Testis (tissue), 3 donors: ENCODE results near the gene ILDR1. TPM values are rescaled to one million over a fixed set of nuclear protein-coding genes. Genes with fewer than 3 reads are reported as not detected.

Experiments used
- DNase-seq: peaks from one replicate; pipeline ENCODE4 v3.0.0-alpha.2; 2019
- H3K27ac ChIP-seq, 2 donors: fragments of 200-600 bp; sonication (generic); one replicate each; pipeline ENCODE4 v1.5.1; 2019
- H3K27me3 ChIP-seq: fragments of 200-600 bp; sonication (generic); one replicate; pipeline ENCODE4 v1.5.1; 2019
- H3K36me3 ChIP-seq: fragments of 200-600 bp; sonication (generic); one replicate; pipeline ENCODE4 v1.5.1; 2017; ENCODE audit warnings: low read depth; ENCODE audit errors: missing control alignments
- H3K4me1 ChIP-seq: fragments of 200-600 bp; sonication (generic); one replicate; pipeline ENCODE4 v1.5.1; 2019
- H3K4me3 ChIP-seq, 2 donors: fragments of 200-600 bp; sonication (generic); one replicate each; pipeline ENCODE4 v1.5.1; 2017 to 2019
- H3K9me3 ChIP-seq: fragments of 200-600 bp; sonication (generic); one replicate; pipeline ENCODE4 v1.5.1; 2017
- CTCF ChIP-seq, 3 experiments: fragments of 450-650 bp in 2 of 3; fragments of 200-600 bp in 1 of 3; sonication (generic) in 1 of 3; IDR thresholded peaks; one replicate each; pipeline ENCODE4 v1.5.1; 2016 to 2019; ENCODE audit warnings: antibody characterized with exemption in 3 of 3, mild to moderate bottlenecking in 2 of 3, moderate library complexity in 1 of 3
- POLR2A ChIP-seq: fragments of 450-650 bp; IDR thresholded peaks from one replicate; pipeline ENCODE4 v1.6.1; 2017; ENCODE audit warnings: antibody characterized with exemption, mild to moderate bottlenecking, moderate library complexity
- WGBS, 2 donors: methylation state at CpG; one replicate each; pipeline ENCODE4 v1.1.5; 2018; 5-methylcytosine and 5-hydroxymethylcytosine counted together
- intact Hi-C: fragments of 100-400 bp; cut with DNase I; formaldehyde crosslinking; loops from one replicate; pipeline ENCODE4 v1.15.1; 2023; ENCODE audit warnings: low total_unique reads
- polyA plus RNA-seq: library from polyadenylated mRNA; stranded (reverse); fragments of 350-450 nt; fragmentation: Illumina TruSeq; extraction: RNeasy Lipid Tissue Mini Kit (QIAGEN cat#74804); gene quantifications from one replicate; pipeline ENCODE4 v1.2.3, GENCODE V29; 2014; ENCODE audit warnings: low read depth, low replicate concordance; ENCODE audit not compliant: insufficient read depth
- total RNA-seq, 2 donors: library from RNA; depleted of rRNA; stranded (reverse); fragments of >200 nt; gene quantifications; one replicate each; pipeline ENCODE4 v1.2.3, GENCODE V29; 2016

Gene ILDR1
- total and polyA plus RNA-seq, 3 donors from 2014 or later = 1.4 to 3.2 (median 3.2) TPM

- 89 to 96% methylated on average over 23 to 31 of the region's 31 CpGs for WGBS, 2 donors
- TF ChIP-seq CTCF (IDR thresholded peaks at IDR 0.05) = no peak
- TF ChIP-seq POLR2A = no peak
- Histone ChIP-seq H3K9me3 (no peaks in the 10 kb centered on the region), H3K36me3 (no peaks in the 10 kb centered on the region), H3K27ac (no peak overlapping the region), H3K4me3 (no peak overlapping the region), H3K27me3 (no peaks in the 10 kb centered on the region), H3K4me1 (peaks cover 12% of the 10 kb centered on the region)
- DNase-seq = no peak
- intact Hi-C loops = no loop called here
Measured at GRCh38 chr3:121992601-121993560, 29.2 kb downstream of the ILDR1 start.

GRCh38 chr3:121989943-121990342 is 32.1 kb downstream of the ILDR1 start:
- Histone ChIP-seq H3K9me3 (no peaks in the 10 kb centered on the region), H3K4me1 (peaks cover 12% of the 10 kb centered on the region), H3K4me3 (no peak overlapping the region), H3K27me3 (no peaks in the 10 kb centered on the region), H3K36me3 (no peaks in the 10 kb centered on the region), H3K27ac (peak overlapping the region in 1 of 2 donors; percentile 5)
- intact Hi-C loops = no loop called here
- TF ChIP-seq CTCF (IDR thresholded peaks at IDR 0.05) (peak in 1 of 3 experiments; percentile 16), POLR2A (no peak)
- DNase-seq = peak; percentile 65

DNA sequence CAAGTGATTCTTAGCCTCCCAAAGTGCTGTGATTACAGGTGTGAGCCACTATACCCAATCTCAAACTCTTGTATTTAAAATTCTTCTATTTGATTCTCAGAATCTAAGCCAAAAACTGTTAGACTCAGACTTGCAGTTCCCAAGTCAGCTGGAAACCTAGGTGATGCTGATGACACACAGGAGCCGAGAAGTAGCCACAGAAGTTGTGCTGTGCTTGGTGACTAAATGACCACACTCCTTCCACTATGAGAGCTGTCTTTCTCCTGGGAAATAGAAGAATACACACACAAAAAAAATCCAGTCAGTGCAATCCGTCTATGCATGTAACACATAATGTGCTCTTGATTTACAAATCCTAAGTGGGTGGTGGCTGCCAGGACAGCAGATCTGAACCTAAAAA is 33.9 kb downstream of the ILDR1 start:
- Histone ChIP-seq H3K36me3 (no peaks in the 10 kb centered on the region), H3K4me3 (no peak overlapping the region), H3K9me3 (no peaks in the 10 kb centered on the region), H3K4me1 (peaks cover 12% of the 10 kb centered on the region), H3K27me3 (no peaks in the 10 kb centered on the region), H3K27ac (no peak overlapping the region)
- intact Hi-C loops = no loop called here
- WGBS, 2 donors = 76 to 79% methylated on average over 2 of the region's 2 CpGs
- TF ChIP-seq CTCF (IDR thresholded peaks at IDR 0.05) (no peak), POLR2A (no peak)
- DNase-seq = no peak

GRCh38 chr3:121985846-121986245 is 36.2 kb downstream of the ILDR1 start:
- WGBS, 2 donors = 88% methylated on average over 2 of the region's 2 CpGs; no CpG with 5 or more reads in 1 of the 2 donors
- no peaks in the 10 kb centered on the region for H3K36me3 ChIP-seq
- peaks cover 12% of the 10 kb centered on the region for H3K4me1 ChIP-seq
- H3K27ac ChIP-seq = no peak overlapping the region
- intact Hi-C loops = no loop called here
- no peak for DNase-seq
- H3K4me3 ChIP-seq = no peak overlapping the region
- H3K9me3 ChIP-seq = no peaks in the 10 kb centered on the region
- TF ChIP-seq CTCF (IDR thresholded peaks at IDR 0.05) (no peak), POLR2A (no peak)
- H3K27me3 ChIP-seq = no peaks in the 10 kb centered on the region
